Measurements from ENCODE around the gene LY9.

Gene LY9, protein sequence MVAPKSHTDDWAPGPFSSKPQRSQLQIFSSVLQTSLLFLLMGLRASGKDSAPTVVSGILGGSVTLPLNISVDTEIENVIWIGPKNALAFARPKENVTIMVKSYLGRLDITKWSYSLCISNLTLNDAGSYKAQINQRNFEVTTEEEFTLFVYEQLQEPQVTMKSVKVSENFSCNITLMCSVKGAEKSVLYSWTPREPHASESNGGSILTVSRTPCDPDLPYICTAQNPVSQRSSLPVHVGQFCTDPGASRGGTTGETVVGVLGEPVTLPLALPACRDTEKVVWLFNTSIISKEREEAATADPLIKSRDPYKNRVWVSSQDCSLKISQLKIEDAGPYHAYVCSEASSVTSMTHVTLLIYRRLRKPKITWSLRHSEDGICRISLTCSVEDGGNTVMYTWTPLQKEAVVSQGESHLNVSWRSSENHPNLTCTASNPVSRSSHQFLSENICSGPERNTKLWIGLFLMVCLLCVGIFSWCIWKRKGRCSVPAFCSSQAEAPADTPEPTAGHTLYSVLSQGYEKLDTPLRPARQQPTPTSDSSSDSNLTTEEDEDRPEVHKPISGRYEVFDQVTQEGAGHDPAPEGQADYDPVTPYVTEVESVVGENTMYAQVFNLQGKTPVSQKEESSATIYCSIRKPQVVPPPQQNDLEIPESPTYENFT

DNA sequence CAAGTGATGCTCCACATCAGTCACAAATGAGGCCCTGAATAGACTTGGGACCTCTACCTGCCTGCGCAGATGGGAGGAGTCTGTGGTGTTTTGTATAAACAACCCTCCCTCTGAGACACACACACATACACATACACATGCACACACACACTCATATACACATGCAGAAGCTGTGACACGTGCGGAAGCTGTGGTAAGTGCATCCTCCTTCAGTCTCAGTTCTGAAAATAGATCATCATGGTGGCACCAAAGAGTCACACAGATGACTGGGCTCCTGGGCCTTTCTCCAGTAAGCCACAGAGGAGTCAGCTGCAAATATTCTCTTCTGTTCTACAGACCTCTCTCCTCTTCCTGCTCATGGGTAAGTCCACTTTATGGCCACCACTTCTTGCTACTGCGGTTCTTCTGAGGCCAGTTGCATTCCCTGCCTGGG lies at the start of gene LY9:
TSS of gene LY9 (plus strand) at position 224 of the 433 bp plus-strand sequence. CDS start at position 238, 14 bp downstream.
- Histone ChIP-seq H3K9ac (peak within 1 kb of the TSS in 10 of 11 experiments; percentile 6 to 68 (median 38); a peak in 14 of 22 replicates), H3K9me3 (replicated peaks in 1 of 11) (peaks cover 0 to 7% (median 0%) of the 10 kb centered on the region in 11 experiments; a peak in 5 of 22 replicates), H4K20me1 (no peaks in the 10 kb centered on the region), H3K4me1 (peaks cover 43 to 64% (median 56%) of the 10 kb centered on the region in 10 experiments), H3K4me3 (peak within 1 kb of the TSS in 7 of 10 experiments; percentile 11 to 40 (median 21); a peak in 9 of 20 replicates), H3K4me2 (peak within 1 kb of the TSS; percentile 69 to 87 (median 79)), H3K36me3 (no peaks in the 10 kb centered on the region), H3K27me3 (no peaks in the 10 kb centered on the region), H3K27ac (peak within 1 kb of the TSS; percentile 10 to 82 (median 68); a peak in 20 of 22 replicates)
- TF ChIP-seq Cebpa-rat (IDR thresholded peaks at IDR 0.05), result no peak

DNA sequence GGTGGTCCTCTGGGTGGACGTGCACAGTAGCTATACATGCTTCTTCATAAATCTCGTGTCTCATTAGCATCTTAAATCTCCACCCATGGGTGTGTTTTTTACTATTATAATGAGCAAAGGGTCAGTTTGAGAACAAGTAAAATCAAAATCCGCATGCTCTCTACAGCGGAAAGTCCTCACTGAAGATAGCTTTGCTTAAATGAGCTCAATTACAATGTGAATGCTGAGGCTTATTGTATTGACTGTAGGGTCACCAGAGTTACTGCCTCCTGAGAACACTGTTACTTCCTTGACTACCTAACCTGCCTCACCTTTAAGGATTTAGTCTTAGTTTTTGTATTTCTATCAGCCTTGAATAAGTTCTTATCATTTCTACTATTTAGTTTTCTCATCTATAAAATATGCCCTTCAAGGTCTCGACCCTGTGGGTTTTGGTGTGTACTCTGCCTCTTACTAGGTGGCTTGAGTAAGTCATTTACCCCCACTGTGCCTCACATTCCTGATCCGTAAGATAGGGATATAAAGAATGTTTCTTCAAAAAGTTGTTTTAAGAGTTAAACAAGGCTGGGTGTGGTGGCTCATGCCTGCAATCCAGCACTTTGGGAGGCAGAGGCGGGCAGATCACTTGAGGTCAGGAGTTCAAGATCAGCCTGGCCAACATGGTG lies 49.0 kb upstream of the LY9 start:
- H3K4me2 ChIP-seq, result no peak overlapping the region
- no peak overlapping the region for H3K27ac ChIP-seq
- no peak for TF ChIP-seq Cebpa-rat (IDR thresholded peaks at IDR 0.05)
- H3K27me3 ChIP-seq, result no peaks in the 10 kb centered on the region
- peaks cover 0 to 47% (median 0%) of the 10 kb centered on the region in 10 experiments; a peak in 7 of 20 replicates for H3K4me1 ChIP-seq
- H3K9me3 ChIP-seq (replicated peaks in 1 of 11), result no peaks in the 10 kb centered on the region
- H4K20me1 ChIP-seq, result no peaks in the 10 kb centered on the region
- peaks cover 0 to 15% (median 0%) of the 10 kb centered on the region in 11 experiments; a peak in 3 of 22 replicates for H3K36me3 ChIP-seq
- H3K9ac ChIP-seq, result no peak overlapping the region
- no peak overlapping the region for H3K4me3 ChIP-seq

DNA sequence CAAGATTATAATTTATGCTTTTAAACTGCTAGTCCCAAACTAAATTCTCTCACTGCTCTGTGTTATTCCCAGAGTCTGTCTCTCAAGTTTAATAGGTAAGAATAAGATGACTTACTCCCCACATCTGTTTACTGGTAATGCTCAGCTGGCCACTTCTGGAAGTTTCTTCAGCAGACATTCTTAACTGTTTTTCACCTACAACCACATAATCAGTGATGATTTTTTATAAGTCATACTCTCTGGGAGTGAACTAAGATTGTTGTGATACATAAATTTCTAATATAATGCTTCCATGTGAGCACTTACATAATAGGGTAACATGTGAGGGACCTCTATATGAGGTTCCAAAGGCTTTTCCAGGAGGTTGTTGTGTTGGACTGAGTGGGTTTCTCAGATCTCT lies 48.3 kb upstream of the LY9 start:
- Histone ChIP-seq H3K4me2 (no peak overlapping the region), H3K9me3 (replicated peaks in 1 of 11) (no peaks in the 10 kb centered on the region), H3K4me3 (no peak overlapping the region), H3K36me3 (peaks cover 0 to 15% (median 0%) of the 10 kb centered on the region in 11 experiments; a peak in 3 of 22 replicates), H3K27ac (no peak overlapping the region), H4K20me1 (no peaks in the 10 kb centered on the region), H3K9ac (no peak overlapping the region), H3K4me1 (peaks cover 0 to 39% (median 0%) of the 10 kb centered on the region in 10 experiments; a peak in 6 of 20 replicates), H3K27me3 (no peaks in the 10 kb centered on the region)
- TF ChIP-seq Cebpa-rat (IDR thresholded peaks at IDR 0.05), result no peak

DNA sequence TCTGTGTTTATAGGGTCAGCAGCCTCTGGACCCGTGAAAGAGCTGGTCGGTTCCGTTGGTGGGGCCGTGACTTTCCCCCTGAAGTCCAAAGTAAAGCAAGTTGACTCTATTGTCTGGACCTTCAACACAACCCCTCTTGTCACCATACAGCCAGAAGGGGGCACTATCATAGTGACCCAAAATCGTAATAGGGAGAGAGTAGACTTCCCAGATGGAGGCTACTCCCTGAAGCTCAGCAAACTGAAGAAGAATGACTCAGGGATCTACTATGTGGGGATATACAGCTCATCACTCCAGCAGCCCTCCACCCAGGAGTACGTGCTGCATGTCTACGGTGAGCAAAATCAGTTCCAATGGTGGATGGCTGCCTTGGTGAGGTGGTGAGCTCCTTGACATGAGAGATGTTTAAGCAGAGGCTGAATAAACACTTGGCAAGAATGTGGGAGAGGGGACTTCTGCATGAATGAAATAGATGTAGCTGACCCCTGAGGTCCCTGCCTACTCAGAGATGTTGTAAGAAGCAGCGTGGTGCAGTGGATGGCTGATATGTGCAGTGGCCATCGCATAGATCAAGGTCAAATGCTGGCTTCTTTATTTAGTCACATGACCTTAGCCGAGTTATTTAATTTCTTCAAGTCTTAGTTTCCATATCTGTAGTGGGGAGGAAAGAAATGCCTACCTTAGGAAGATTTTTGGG lies 47.6 kb upstream of the LY9 start:
- no peak overlapping the region for H3K27ac ChIP-seq
- peaks cover 0 to 15% (median 0%) of the 10 kb centered on the region in 11 experiments; a peak in 3 of 22 replicates for H3K36me3 ChIP-seq
- H4K20me1 ChIP-seq, result no peaks in the 10 kb centered on the region
- H3K9me3 ChIP-seq (replicated peaks in 1 of 11), result no peaks in the 10 kb centered on the region
- H3K4me3 ChIP-seq, result no peak overlapping the region
- no peak for TF ChIP-seq Cebpa-rat (IDR thresholded peaks at IDR 0.05)
- peaks cover 0 to 33% (median 0%) of the 10 kb centered on the region in 10 experiments; a peak in 6 of 20 replicates for H3K4me1 ChIP-seq
- peak overlapping the region in 3 of 11 experiments; percentile 40 to 59 (median 58); a peak in 3 of 22 replicates for H3K4me2 ChIP-seq
- H3K27me3 ChIP-seq, result no peaks in the 10 kb centered on the region
- no peak overlapping the region for H3K9ac ChIP-seq

DNA sequence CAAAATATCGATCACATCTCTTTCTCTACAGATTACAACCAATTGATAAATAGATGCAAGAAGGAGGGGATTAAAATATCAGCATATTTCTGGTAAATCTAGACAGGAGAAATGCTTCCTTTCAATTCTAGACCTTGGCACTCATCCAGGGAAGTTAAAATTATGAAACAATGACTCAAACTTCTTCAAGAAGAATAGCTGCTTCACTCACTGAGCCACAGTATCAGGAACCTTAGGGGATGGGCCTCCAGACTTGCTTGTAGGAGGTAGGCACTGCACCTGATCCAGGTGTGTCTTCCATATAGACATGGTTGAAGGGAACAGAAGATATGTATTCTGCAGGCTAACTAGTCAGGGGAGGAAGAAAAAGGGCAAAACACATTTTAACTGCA lies 47.1 kb upstream of the LY9 start:
- H4K20me1 ChIP-seq, result no peaks in the 10 kb centered on the region
- no peaks in the 10 kb centered on the region for H3K9me3 ChIP-seq (replicated peaks in 1 of 11)
- no peak overlapping the region for H3K4me3 ChIP-seq
- TF ChIP-seq Cebpa-rat (IDR thresholded peaks at IDR 0.05), result no peak
- H3K36me3 ChIP-seq, result peaks cover 0 to 15% (median 0%) of the 10 kb centered on the region in 11 experiments; a peak in 3 of 22 replicates
- H3K27me3 ChIP-seq, result no peaks in the 10 kb centered on the region
- H3K27ac ChIP-seq, result no peak overlapping the region
- H3K4me2 ChIP-seq, result peak overlapping the region in 3 of 11 experiments; percentile 40 to 59 (median 58); a peak in 6 of 22 replicates
- peaks cover 0 to 28% (median 0%) of the 10 kb centered on the region in 10 experiments; a peak in 6 of 20 replicates for H3K4me1 ChIP-seq
- no peak overlapping the region for H3K9ac ChIP-seq

DNA sequence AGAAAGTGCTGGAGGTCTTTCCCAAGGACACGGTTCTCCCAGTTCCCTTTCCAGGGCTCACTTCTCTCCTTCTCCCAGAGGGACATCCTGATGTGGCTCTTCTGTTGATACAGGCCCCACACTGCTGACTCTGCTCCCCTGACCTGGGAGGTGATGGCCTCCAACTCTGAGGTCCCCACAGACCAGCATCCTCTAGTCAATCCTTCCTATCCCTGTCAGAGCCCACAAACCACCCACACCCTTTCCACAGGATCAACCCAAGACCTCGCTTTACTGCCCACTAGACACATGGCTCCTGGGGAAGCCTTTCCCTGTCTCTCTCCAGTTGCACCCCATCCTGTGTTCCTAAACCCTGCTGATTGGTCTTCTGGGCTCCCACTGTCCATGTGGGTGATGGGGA lies 45.4 kb upstream of the LY9 start:
- H4K20me1 ChIP-seq, result no peaks in the 10 kb centered on the region
- H3K36me3 ChIP-seq, result peaks cover 0 to 15% (median 0%) of the 10 kb centered on the region in 11 experiments; a peak in 3 of 22 replicates
- no peak for TF ChIP-seq Cebpa-rat (IDR thresholded peaks at IDR 0.05)
- H3K4me2 ChIP-seq, result no peak overlapping the region
- H3K27me3 ChIP-seq, result no peaks in the 10 kb centered on the region
- H3K4me1 ChIP-seq, result peaks cover 0 to 14% (median 0%) of the 10 kb centered on the region in 10 experiments; a peak in 6 of 20 replicates
- H3K9me3 ChIP-seq (replicated peaks in 1 of 11), result no peaks in the 10 kb centered on the region
- H3K4me3 ChIP-seq, result no peak overlapping the region
- H3K27ac ChIP-seq, result no peak overlapping the region
- H3K9ac ChIP-seq, result no peak overlapping the region

DNA sequence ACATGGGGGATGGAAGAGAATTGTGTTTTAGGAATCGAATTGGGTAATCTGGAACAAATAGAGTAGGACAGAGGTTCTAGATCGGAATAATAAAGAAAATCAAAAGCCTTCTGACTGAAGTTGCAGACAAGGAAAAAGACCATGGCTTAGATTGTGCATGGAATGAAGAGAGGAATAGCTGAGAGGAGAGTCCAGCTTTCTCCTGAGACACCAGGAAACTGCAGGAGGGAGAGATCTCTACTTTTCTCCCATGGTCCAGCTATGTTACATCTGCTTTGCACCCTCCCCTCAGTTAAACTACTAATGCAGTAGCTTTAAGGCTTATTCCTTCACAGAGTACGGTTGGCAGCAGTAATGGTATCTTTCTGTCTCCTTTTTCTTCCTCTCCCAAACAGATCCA lies 43.6 kb upstream of the LY9 start:
- Histone ChIP-seq H3K9me3 (replicated peaks in 1 of 11) (no peaks in the 10 kb centered on the region), H3K36me3 (peaks cover 0 to 15% (median 0%) of the 10 kb centered on the region in 11 experiments; a peak in 3 of 22 replicates), H3K4me2 (no peak overlapping the region), H3K27me3 (no peaks in the 10 kb centered on the region), H3K9ac (no peak overlapping the region), H3K4me3 (no peak overlapping the region), H4K20me1 (no peaks in the 10 kb centered on the region), H3K4me1 (peaks cover 0 to 14% (median 0%) of the 10 kb centered on the region in 10 experiments; a peak in 6 of 20 replicates), H3K27ac (no peak overlapping the region)
- no peak for TF ChIP-seq Cebpa-rat (IDR thresholded peaks at IDR 0.05)

DNA sequence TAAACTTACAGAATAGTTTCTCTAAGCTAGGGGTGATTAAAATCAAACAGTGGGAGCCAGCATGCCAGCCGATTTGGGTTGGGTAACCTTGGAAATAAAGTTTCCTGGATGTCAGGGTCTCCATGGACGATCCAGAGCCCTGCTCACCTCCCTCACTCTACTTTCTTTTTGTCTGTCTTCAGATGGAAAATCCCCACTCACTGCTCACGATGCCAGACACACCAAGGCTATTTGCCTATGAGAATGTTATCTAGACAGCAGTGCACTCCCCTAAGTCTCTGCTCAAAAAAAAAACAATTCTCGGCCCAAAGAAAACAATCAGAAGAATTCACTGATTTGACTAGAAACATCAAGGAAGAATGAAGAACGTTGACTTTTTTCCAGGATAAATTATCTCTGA lies 43.0 kb upstream of the LY9 start:
- Histone ChIP-seq H3K9me3 (replicated peaks in 1 of 11) (no peaks in the 10 kb centered on the region), H3K9ac (no peak overlapping the region), H4K20me1 (no peaks in the 10 kb centered on the region), H3K27me3 (no peaks in the 10 kb centered on the region), H3K4me1 (peaks cover 0 to 14% (median 0%) of the 10 kb centered on the region in 10 experiments; a peak in 6 of 20 replicates), H3K4me3 (no peak overlapping the region), H3K27ac (no peak overlapping the region), H3K4me2 (no peak overlapping the region), H3K36me3 (peaks cover 0 to 15% (median 0%) of the 10 kb centered on the region in 11 experiments; a peak in 3 of 22 replicates)
- TF ChIP-seq Cebpa-rat (IDR thresholded peaks at IDR 0.05), result no peak

Measured in BLaER1 treated with 17β-estradiol and CSF1 and Interleukin-3, amounts not matched to agents 10 nM and 100 nM (cell line).